C4-2B (cell line): Measurements from ENCODE around the gene ZNF865.

ENCODE experiments used
- CTCF ChIP-seq: fragments of 450-650 bp; conservative IDR thresholded peaks from 2 replicates; pipeline ENCODE4 v1.5.1; 2017; ENCODE audit warnings: mild to moderate bottlenecking
- ZFX ChIP-seq: fragments of 450-650 bp; IDR thresholded peaks from 2 replicates; pipeline ENCODE4 v1.6.1; 2017

GRCh38 chr19:55592391-55593090 lies 12.9 kb upstream of the ZNF865 start:
- TF ChIP-seq CTCF (no peak), ZFX (no peak)
